GM20000 (cell line): ENCODE data around the gene IRS1.
A peak's percentile ranks its signal among the peaks of the same experiment; 100 is the strongest.

Experiments
- DNase-seq: peaks from one replicate; pipeline ENCODE4 v3.0.0; 2012; ENCODE audit warnings: low spot score
- CTCF ChIP-seq: IDR thresholded peaks from 2 replicates; pipeline ENCODE4 v1.5.1; 2012; ENCODE audit warnings: mild to moderate bottlenecking, control low read depth; ENCODE audit errors: extremely low read depth, missing control alignments

Gene IRS1

GRCh38 chr2:226797289-226797988, 2.2 kb downstream of the IRS1 start:
- TF ChIP-seq CTCF = no peak
- no peak for DNase-seq

GRCh38 chr2:226796840-226797288, 2.8 kb downstream of the IRS1 start:
- peak; percentile 60 for DNase-seq
- peak; percentile 19 for TF ChIP-seq CTCF

GRCh38 chr2:226796012-226796839, 3.4 kb downstream of the IRS1 start:
- TF ChIP-seq CTCF = no peak
- no peak for DNase-seq

- no peak for TF ChIP-seq CTCF
- no peak for DNase-seq
Observed at GRCh38 chr2:226795281-226796011, 4.2 kb downstream of the IRS1 start.

GRCh38 chr2:226794751-226795171, 4.9 kb downstream of the IRS1 start:
- no peak for DNase-seq
- no peak for TF ChIP-seq CTCF

- TF ChIP-seq CTCF = no peak
- no peak for DNase-seq
Observed at GRCh38 chr2:226794196-226794661, 5.4 kb downstream of the IRS1 start.
